CD4-positive, alpha-beta T cell treated with Interleukin-10 for 1 hour (primary cell): ENCODE measurements around the gene CELSR3.
A peak's percentile ranks its signal among the peaks of the same experiment; 100 is the strongest.

Experiments used
- DNase-seq: peaks from one replicate; pipeline ENCODE4 v3.0.0-alpha.2; 2020

CELSR3 gene

DNA sequence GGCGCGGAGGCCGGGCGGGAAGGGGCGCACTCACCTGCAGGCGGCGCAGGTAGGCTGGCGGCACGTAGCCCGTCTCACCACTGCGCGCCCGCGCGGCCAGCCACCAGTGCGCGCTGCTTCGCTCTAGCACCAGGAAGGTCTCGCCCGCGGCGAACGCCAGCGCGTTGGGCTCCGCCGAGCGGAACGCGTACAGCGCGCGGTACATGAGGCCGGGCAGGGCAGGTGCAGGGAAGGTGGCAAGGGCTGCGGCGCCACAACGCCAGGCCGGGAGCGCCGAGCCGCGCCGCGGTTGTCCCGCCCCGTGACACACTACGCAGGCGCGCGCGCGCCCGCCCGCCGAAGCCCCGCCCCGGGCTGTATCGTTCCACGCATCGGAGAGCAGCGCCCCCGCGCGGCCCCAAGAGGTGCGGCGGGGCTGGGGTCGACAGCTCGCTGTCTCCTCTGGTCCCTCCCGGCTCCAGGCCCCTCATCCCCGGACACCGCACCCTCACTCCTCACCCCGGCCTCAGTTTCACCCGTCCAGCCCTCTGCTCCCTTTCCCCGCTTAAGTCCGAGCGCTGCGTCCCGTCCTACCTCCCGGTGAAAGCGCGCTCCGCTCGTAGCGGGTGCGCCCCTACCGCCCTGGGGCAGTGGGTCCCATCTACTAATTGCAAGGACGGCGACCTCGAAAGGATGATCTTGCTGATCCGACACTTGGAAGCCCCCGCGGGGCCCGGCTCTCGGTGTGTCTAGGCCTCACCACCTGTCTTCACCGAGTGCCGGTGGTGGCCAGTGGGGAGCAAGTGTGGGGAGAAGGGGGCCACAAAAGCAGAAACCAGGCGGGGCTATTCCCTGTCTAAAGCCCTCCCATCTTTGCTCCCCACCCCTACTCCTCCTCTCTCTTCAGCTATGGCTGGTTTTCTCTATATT, 23.2 kb upstream of the CELSR3 start, which contains the start of gene NCKIPSD:
NCKIPSD (minus strand) TSS at position 313 of the 909 bp plus-strand sequence; CDS start at position 205, 108 bp downstream.
- peak; percentile 92 for DNase-seq

DNA sequence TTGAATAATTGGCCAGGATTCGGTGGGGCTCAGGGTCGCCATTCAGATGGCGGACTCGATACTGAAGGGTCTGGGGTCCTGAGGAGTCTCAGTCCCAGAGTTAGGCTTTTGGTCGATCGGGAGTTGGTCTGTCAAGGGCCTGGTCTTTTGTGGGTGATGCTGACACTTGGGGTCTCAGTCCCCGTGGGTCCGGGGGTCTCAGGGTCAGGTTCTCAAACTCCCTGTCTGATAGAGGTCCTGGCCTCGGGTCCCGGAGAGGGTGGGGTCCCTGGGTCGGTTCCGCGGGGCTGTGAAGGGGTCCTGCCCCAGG, 22.6 kb upstream of the CELSR3 start:
- no peak for DNase-seq

DNA sequence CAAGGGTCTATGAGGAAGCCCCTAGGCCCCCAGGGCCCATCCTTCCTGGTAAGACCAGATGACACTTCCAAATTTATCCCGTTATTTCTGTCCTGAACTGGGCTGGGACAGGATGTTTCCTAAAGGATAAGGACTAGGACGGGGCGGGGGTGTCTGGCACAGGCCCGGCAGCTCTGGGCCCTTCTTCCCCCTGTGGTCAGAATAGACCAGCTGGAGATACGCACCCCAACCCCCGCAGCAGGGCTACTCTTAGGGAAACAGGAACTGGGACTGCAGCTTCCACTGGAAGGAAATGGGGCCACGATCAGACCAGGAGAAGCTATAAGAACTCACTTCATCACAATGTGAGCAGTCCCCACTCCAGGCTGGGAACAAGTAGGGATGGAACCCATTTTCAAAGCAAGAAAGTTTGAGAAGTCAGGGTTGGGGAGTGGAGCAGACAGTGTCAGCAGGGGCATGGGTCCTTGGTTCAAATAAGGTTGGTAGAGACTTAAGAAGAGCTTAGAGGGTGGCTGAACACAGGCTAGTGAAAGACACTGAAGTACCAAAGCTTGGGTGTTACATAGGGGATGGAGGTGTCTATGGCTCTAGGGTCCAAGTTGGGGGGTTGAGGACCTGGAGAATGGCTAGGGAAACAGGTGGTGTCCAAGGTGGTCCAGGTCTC, 21.9 kb upstream of the CELSR3 start:
- no peak for DNase-seq

DNA sequence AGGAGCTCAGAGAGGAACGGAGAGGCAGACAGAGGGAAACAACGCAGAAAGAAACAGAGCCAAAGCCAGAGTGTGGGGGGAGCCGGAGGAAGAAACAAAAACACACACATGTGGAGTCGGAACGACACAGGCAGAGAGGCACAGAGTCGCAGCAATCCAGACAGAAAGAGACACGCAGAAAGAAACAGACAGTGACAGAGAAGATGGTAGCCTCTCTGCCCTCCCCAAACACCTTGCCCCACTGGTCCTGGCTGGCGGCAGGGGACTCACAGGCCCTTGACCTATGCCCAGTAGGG, 21.3 kb upstream of the CELSR3 start:
- no peak for DNase-seq

DNA sequence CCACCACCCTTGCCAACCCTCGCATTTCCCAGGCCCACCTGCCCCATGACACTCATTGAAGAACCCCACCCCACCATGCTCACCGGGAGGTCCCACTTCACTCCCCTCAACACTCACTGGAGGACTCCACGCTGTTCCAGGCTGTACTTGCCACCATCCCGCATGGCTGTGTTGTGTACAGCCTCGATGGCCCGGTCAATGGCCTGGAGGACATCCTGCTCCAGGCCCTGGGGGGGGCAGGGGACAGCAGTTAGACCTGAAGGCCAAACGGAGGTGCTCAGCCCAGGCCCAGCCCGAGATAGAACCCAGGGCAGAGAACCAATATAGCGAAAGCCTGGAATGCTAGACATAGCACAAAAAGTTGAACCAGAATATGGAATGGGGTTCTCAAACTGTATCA, 20.1 kb upstream of the CELSR3 start:
- DNase-seq: no peak

DNA sequence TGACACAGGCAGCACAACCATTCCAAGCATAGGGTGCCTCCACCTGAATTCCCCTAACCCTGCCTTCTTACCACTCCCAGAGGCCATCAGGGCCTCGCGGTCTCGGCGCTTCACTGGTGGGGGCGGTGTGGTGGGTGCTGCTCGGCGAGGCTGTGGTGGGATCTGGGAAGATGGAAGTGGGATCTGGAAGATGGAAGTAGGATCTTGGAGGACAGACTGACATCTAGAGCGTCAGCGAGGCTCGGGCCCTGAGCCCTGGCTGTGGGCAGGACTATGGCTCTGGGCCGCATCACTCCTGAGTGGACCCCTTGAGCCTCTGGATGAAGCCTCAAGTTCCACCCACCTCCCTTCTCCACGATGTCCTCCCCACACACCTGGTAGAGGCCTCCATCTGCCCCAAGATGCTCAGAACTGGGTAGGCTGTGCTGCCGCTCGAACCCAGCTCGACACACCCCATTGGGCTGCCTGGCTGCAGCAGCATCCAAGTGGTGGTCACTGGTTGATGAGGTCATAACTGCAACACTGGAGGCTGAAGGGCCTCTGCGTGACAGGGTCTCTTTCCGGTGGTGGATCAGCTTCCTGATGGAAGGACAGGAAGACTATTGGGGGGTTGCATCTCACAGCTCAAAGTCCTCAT, 19.4 kb upstream of the CELSR3 start:
- DNase-seq: no peak

DNA sequence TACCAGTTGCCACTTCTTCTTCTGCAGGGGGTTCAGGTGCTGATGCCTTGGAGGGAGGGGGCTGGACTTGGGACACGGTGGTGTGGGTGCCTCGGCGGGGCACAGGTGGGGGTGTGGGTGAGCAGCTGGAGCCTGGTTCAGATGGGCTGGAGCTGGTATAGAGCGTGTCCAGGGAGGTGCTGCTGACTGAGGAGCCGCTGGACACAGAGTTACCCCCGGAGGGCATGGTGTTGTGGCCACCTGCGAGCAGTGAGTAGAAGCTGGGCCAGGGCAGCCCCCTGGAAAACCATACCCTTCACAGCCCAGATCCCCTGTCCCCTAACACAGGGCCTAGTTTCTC, 18.8 kb upstream of the CELSR3 start:
- no peak for DNase-seq

DNA sequence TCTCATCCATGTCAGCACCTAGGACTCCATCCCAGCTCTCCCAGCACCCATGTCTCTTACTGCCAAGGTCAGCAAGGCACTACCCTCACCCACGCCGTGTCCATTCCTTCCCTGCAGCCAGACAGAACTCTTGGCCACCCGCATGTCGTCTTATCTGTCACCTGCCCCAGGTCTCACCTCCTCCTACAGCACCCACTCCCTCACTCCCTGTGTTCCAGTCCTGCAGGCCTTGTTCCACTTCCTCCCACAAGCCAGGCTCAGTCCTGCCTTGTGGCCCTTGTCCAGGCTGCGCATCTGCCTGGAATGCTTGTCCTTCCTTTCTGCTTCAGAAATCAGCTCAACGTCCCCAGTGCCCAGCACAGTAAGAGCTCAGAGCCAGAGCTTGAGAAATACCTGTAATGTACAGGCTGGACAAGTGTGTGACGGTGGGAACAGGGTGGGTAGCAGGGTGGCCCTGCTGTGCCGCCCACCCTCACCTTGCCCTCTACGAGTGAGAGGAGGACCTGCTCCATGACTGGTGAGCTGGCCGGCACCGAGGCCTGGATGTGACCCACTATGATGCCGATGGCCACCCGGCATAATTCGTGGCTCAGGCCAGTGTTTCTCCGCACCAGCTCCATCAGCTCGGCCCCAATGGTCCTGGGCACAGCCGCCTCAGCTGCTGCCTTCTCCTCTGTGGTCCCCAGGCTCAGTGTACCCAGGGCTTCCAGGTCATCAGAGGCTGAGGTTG, 18.3 kb upstream of the CELSR3 start:
- no peak for DNase-seq

DNA sequence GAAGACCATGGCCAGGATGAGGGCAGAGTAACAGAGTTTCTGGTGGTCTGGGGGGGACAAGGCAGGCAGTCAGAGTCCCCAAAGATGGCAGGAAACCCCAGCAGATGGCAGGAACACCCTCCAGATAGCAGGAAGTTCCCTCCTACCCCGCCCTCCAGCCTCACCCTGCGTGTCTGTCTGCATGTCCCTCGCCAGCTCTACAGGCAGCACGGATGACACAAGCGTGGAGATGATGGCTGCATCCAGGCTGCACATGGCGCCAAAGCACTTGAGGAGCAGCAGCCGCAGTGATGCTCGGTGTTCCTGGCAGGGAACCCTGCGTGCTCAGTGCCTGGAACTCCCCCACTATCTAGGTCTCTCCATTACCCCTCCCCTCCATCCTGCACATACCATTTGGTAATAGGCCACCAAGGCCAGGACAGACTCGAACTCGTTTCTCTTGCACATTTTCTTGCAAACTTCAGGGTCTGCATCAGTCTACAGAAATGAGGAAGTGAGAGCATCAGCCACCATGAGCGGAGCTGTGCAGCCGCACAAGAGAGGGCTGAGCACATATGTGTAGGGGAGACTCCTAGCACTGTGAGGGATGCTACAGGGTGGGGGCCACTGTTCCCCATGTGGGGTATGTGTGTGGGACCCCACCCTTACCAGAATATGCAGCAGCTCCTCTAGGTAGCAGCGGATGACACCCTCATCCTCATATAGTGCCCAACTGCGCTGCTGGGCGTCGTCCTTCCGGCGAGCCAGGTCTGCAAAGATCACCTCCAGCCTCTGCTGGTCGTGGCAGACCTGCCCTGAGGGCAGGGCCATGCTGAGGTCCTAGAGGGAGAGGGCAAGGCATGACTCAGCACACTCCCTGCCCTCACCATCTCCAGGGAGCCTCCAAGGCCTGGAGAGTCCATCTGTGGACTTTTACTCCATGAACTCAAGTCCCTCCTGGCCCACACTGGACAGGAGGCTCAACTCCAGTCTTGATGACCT, 17.0 kb upstream of the CELSR3 start:
- no peak for DNase-seq

DNA sequence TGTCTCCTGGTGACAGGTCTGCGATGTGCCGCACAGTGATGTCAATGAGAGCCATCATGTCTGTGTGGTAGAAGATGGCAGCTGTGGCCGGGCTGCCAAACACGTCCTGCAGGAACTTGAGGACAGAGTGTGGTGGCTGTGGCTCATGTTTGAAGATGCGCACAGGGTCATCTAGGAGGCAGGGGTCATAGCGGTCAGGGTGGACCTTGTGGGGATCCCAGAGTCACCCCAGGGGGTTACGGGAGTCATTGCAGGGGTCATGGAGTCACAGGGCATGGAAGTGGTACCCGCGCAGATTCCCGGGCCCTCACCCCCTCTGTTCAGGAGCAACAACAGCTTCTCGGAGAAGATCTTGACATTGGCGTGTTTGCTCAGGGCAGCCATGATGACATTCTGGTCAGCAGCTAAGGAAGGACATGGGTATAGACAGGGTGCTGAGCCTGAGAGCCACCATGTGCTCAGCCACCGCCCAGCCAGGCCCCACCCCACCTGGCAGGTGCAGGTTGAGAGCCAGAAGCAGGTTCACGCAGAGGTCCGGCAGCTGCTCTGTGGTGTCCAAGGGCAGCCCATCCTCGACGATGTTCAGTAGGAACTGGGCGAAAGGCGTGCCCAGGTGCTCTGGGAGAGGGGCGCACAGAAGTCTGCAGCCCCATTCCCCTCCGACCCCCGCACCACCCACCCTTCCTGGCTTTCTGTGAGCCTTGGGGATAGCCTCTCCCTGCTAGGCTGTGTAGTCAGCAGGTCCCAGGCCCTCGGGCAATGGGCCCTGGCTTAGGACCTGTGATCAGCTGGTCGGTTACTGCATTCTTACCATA, 16.1 kb upstream of the CELSR3 start:
- DNase-seq: no peak

DNA sequence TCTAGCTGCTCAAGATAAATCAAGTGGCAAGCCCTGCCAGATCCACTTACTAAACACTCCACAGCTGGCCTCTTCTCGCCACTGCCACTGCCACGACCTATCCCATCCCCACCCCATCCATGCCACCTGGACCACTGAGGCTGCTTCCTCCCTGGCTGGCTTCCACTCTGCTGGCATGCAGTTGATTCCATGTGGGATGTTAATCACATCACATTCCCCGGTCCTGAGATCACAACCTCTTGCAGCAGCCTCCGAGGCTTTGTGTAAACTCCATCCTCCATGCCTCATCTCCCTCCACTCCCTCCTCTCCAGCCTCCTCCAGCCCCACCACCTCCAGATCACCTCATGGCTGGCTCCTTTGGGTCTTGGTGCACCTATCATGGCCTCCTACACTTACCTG, 15.4 kb upstream of the CELSR3 start:
- no peak for DNase-seq

DNA sequence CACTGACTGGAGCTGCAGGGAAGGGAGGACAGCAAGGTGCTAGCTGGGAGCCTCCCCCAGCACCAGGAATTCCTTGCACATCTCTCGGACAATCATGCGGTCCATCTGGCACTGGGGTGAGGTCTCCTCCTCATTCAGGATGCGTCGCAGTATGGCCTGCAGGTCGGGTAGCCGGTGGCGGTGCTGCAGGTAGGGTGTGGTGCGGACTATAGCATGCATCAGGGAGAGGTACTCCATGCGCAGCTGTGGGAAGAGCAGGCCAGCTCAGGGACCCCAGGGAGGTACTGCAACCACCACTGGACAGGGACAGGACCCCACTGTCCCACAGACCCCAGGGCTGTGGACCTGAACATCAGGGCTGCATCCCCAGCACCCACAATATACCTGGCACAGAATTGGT, 11.8 kb upstream of the CELSR3 start:
- DNase-seq: no peak

DNA sequence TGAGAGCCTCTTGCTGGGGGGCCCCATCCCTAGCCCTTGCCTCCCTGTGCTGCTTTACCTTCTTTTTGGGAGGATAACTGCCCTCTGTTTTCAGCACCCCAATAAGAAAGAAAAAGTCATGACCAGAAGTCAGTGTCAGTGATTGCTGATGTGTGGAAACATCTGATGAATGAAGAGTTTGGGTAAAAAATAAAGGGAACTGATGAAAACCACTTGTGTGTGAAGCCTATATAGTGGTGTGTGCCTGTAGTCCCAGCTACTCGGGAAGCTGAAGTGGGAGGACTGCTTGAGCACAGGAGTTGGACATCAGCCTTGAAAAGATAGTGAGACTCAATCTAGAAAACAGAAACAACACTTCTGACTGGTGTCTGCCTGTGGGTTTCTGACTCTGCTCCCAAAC, 9.8 kb upstream of the CELSR3 start:
- DNase-seq: no peak

DNA sequence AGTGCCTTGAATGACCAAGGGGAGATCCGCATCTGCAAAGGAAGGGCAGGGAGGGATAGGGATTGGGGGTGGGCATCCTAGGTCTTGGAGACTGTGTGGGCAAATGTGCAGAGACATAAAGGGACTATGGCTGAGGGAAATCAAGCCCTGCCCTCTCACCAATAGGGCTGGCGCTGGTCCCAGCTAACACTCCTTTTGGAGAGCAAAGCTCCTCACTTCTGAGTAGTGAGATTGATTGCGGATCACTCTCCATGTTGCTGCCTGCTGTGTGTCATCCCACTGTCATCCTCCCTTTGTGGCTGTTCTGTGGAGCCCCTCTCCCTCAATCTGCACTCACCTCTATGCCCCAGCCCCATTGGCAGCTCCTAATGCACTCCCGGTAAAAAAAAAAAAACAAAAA, 2.2 kb upstream of the CELSR3 start:
- DNase-seq: no peak

DNA sequence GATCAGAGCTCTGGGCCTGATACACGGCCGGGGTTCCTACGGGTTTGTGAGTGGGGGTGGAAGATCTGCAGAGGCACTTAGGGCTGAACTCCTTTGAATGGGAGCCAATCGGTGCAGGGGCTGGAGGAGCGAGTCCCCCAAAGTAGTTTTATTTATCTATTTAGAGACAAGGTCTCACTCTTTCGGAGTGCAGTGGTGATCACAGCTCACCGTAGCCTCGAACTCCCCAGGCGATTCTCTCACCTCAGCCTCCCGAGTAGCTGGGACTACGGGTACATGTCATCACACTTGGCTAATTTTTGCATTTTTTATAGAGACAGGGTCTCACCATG, 1.6 kb upstream of the CELSR3 start:
- DNase-seq: no peak

DNA sequence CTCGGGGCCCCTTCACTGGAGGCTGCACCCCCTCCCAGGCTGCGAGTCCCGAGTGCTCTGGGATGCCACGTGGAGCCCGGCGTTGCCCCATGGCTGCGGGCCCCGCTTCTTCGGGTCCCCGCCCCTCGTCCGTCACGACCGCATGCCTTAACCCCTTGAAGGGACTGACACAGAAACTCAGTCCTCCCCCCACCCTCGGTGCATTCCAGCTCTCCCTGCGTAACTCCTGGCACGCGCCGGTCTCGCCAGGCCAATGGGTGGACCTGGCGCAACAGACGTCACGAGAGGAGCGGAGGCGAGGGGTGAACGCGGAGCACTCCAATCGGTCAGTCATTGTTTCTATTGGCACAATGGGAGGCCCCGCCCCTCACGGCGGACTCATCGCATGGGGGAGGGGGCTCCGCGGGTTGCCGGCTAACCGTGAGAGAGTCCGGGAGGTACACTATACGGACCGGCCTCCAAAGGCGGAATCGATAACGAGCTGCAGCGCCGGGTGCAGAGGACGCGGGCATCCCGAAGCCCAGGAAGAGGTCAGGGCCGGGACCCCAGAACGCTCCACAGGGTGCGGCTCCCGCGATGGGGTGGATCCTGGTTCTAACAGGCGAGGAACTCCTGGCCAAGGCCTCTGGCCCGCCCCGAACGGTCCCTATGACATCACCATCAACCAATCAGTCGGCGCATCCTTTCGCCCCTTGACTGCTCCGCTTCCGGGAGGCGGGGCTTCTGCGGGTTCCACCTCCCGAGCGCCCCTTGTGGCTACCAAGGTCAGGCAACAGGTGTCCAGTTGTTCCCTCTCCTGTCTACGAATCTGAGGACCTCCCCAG, 1.0 kb upstream of the CELSR3 start:
- DNase-seq: peak; percentile 92

DNA sequence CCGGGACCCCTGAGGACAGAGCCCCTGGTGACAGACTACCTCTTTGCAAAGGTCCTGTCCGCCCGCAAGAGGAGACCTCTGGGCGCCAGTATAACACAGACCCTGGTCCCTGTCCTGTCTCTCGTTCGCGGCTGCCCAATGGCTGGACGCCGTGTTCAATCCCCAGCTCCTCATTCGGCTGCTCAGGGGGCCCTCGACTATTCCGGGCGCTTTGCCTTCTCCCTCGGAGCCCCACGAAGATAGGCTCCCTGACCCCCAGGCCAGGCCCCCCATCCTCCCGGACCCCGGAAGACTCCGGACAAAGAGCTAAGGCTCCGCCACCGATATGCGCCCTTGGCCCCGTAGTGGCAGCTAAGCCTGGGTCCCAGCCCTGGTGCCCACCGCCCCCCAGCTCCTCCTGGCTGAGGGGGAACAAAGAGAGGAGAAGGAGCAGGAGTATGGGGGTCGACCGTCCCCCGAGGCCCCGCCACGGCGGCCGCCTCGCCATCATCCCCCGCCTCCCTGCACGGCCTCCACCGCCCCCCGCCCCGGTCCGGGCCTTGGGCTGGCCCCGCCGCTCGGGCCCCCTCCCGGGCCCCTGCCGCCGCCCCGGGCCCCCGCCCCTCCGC, 437 bp downstream of the CELSR3 start:
- no peak for DNase-seq

DNA sequence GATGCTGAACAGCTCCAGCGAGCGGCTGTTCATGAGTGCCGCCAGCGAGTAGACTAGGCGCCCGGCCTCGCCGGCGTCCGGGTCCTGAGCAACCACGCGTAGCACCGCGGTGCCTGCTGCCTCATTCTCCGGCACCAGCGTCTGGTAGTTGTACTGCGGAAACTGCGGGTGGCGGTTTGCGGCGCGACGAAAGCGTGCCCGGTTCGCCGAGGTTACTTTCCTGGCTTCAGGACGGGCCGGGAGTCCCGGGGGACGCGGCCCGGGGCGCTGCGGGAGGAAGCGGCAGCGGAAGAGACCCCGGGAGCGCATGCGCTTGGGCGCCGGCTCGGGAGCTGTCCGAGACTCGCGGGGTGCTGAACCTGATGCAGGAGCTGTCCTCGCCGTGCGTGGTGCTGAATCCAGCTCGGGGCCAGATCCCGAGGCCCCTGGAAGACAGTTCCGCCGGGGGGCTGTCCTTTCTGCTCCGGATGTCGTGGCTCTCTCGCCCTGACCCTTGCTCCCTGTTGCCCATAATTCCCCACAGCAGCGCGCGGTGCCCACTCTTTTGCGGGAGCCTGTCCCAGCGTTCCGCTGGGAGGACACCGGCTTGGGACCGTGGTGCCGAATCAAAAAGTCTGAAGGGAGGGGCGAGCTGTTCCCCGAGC, 1.1 kb downstream of the CELSR3 start:
- DNase-seq: peak; percentile 76

DNA sequence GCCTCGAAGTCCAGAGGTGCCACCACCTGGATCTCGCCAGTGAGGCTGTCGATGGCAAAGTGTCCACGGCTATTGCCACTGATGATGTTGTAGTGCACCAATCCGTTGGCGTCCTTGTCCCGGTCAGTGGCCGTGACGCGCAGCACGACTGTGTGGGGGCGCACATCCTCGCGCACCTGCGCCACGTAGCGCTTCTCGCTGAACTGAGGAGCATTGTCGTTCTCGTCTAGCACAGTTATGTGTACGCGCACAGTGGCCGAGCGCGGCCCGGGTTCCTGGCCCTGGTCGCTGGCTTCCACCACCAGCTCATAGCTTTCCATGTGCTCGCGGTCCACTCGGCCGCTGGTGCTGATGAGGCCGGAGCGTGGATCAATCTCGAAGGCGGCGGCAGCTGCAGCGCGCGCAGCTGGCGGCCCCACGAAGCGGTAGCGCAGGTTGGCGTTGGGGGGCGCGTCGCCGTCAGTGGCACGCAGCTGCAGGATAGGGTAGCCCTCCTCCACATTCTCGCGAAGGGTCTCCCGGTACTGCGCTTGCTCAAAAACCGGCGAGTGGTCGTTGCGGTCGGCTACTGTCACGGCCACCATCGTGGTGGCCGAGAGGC, 1.8 kb downstream of the CELSR3 start:
- no peak for DNase-seq
